ENCODE data around the gene LCP2. TPM values are rescaled to one million over a fixed set of nuclear protein-coding genes. Genes with fewer than 3 reads are reported as not detected.

Gene LCP2
- polyA plus RNA-seq, 2 of the 4 experiments (the other 2 are of a cell fraction) = not detected

GRCh38 chr5:170248172-170248930 lies 49.2 kb downstream of the LCP2 start:
- Histone ChIP-seq H3K4me3 (no peak overlapping the region), H3K27ac (no peak overlapping the region), H3K4me2 (no peak overlapping the region), H3K4me1 (no peaks in the 10 kb centered on the region), H3K9me3 (no peaks in the 10 kb centered on the region)
- DNase-seq (ENCODE audit: low read depth in 1 of 2, low spot score in 1 of 2) (no peak), ATAC-seq (no peak), FAIRE-seq (no peak)
- TF ChIP-seq RNF2 (IDR thresholded peaks at IDR 0.05; ENCODE audit: borderline replicate concordance, low read depth) = no peak
- no peak for TF ChIP-seq ESRRA (IDR thresholded peaks at IDR 0.05; ENCODE audit: borderline replicate concordance, low read length)
- no peak for TF ChIP-seq TP53 (CRISPR knock-in tag; IDR thresholded peaks at IDR 0.05)
- TF ChIP-seq CHD4 (IDR thresholded peaks at IDR 0.05; ENCODE audit: borderline replicate concordance) = no peak
- TF ChIP-seq GATA3 (IDR thresholded peaks at IDR 0.05; ENCODE audit: borderline replicate concordance) = no peak
- no peak for TF ChIP-seq KDM1A (IDR thresholded peaks at IDR 0.05; ENCODE audit: low read depth)
- TF ChIP-seq NPAS2 (CRISPR knock-in tag; IDR thresholded peaks at IDR 0.05; ENCODE audit: borderline replicate concordance) = no peak
- TF ChIP-seq TFCP2L1 (CRISPR knock-in tag; IDR thresholded peaks at IDR 0.05) = no peak
- TF ChIP-seq EHMT2 (IDR thresholded peaks at IDR 0.05; ENCODE audit: low read depth) = no peak
- TF ChIP-seq ATOH8 (CRISPR knock-in tag; IDR thresholded peaks at IDR 0.05; ENCODE audit: low read depth) = no peak
- ChIA-PET POLR2A (no interaction called here), CTCF (no interaction called here)
- 35% methylated on average over 6 of the region's 6 CpGs for WGBS (ENCODE audit: missing lambda C conversion rate)

GRCh38 chr5:170247363-170247762 lies 50.2 kb downstream of the LCP2 start:
- H3K4me3 ChIP-seq = no peak overlapping the region
- H3K4me1 ChIP-seq = no peaks in the 10 kb centered on the region
- FAIRE-seq (no peak), DNase-seq (ENCODE audit: low read depth in 1 of 2, low spot score in 1 of 2) (no peak), ATAC-seq (no peak)
- no peak overlapping the region for H3K27ac ChIP-seq
- CTCF ChIA-PET = interaction anchor here (0.7 to 2.2 kb wide), 2 partner anchors 22 to 385 kb away, joined by 3 to 12 read pairs; no protein-coding TSS in a partner anchor
- no peak overlapping the region for H3K4me2 ChIP-seq
- no peaks in the 10 kb centered on the region for H3K9me3 ChIP-seq
- TF ChIP-seq ZSCAN20 (CRISPR knock-in tag; IDR thresholded peaks at IDR 0.05) (no peak), SREBF2 (IDR thresholded peaks at IDR 0.05) (no peak), EP300 (IDR thresholded peaks at IDR 0.05) (no peak), TFCP2L1 (CRISPR knock-in tag; IDR thresholded peaks at IDR 0.05) (no peak), NFE2L2 (conservative IDR thresholded peaks at IDR 0.05; ENCODE audit: low read length) (no peak), FOSB (CRISPR knock-in tag; IDR thresholded peaks at IDR 0.05) (no peak), MYC (IDR thresholded peaks at IDR 0.05; ENCODE audit: borderline replicate concordance, low read length) (no peak), HDAC2 (IDR thresholded peaks at IDR 0.05) (no peak)
- TF ChIP-seq, protein P1, sequence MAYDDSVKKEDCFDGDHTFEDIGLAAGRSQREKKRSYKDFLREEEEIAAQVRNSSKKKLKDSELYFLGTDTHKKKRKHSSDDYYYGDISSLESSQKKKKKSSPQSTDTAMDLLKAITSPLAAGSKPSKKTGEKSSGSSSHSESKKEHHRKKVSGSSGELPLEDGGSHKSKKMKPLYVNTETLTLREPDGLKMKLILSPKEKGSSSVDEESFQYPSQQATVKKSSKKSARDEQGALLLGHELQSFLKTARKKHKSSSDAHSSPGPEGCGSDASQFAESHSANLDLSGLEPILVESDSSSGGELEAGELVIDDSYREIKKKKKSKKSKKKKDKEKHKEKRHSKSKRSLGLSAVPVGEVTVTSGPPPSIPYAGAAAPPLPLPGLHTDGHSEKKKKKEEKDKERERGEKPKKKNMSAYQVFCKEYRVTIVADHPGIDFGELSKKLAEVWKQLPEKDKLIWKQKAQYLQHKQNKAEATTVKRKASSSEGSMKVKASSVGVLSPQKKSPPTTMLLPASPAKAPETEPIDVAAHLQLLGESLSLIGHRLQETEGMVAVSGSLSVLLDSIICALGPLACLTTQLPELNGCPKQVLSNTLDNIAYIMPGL (CRISPR knock-in tag; IDR thresholded peaks at IDR 0.05; ENCODE audit: borderline replicate concordance) = no peak
- TF ChIP-seq, protein P2, sequence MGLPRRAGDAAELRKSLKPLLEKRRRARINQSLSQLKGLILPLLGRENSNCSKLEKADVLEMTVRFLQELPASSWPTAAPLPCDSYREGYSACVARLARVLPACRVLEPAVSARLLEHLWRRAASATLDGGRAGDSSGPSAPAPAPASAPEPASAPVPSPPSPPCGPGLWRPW (IDR thresholded peaks at IDR 0.05) = no peak
- TF ChIP-seq, protein P3, sequence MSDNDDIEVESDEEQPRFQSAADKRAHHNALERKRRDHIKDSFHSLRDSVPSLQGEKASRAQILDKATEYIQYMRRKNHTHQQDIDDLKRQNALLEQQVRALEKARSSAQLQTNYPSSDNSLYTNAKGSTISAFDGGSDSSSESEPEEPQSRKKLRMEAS (IDR thresholded peaks at IDR 0.05) = no peak
- POLR2A ChIA-PET = no interaction called here
- 27% methylated on average over 2 of the region's 2 CpGs for WGBS (ENCODE audit: missing lambda C conversion rate)

All from A549 (cell line).